Stimulated activated CD8-positive, alpha-beta memory T cell treated with anti-CD3 and anti-CD28 coated beads, Interleukin-4, amount 100 ng/mL, for 4 hours (primary cell): ENCODE measurements around the gene RNF213.

Source experiments
- DNase-seq, 2 donors: peaks; one replicate each; pipeline ENCODE4 v3.0.0-alpha.2; 2020; ENCODE audit warnings: low read depth in 2 of 2, low spot score in 1 of 2

The RNF213 gene

DNA sequence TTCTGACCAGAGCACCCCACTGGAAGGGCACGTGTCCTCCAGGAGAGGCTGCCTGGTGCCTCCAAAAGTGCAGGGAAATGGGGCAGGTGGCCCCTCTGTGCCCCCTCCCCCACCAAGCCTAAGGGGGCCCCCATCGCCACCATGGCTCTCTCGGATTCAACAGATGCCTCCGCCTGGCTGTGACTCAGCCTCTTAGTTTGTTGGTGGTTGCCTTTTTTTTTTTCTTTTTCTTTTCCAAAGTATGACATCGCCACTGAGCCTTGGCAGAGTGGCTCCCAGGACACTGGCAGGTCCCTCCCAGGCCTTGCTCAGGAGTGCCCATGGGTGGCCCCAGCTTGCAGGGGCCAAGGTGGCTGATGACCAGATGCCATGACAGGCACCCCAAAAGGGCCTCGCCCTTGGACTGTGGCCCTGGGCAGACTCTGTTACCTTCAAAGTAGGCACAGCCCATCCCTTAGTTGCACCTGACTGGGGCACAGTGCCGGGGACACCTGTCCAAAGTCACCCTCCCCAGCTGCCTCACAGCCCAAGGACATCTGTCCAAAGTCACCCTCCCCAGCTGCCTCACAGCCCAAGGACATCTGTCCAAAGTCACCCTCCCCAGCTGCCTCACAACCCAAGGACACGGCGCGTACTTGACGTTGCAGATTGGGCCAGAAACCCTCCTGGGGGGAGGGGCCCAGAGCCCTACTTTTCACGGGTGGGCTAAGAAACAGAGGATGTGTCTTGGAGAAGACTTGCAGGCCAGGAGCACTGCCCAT, 186.2 kb downstream of the RNF213 start:
- no peak for DNase-seq

DNA sequence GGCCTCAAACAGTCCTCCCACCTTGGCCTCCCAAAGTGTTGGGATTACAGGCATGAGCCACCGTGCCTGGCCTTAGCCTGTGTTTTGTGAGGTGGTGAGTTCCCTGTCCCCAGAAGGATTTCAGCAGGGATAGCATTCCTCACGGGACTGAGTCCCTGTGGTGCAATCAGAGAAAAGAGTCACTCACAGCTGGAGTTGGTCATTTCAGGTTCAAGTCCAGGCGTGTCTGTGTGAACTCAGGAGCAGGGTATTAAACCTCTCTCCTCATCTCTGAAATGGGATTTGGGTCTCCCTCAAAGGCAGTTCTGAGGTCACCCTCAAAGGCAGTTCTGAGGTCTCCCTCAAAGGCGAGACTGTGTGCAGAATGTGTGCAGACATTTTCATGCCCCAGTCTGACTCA, 187.1 kb downstream of the RNF213 start:
- no peak for DNase-seq
